ENCODE data around the gene SCGB1A1.

Gene SCGB1A1

GRCh38 chr11:62410972-62411371, 7.9 kb upstream of the SCGB1A1 start:
- no peak for DNase-seq (ENCODE audit: low read depth)
- H3K4me3 ChIP-seq (ENCODE audit: low read depth, low read length): no peak overlapping the region
- no peak for TF ChIP-seq MAX (IDR thresholded peaks at IDR 0.05; ENCODE audit: low read depth, low read length)
- TF ChIP-seq, protein P1, sequence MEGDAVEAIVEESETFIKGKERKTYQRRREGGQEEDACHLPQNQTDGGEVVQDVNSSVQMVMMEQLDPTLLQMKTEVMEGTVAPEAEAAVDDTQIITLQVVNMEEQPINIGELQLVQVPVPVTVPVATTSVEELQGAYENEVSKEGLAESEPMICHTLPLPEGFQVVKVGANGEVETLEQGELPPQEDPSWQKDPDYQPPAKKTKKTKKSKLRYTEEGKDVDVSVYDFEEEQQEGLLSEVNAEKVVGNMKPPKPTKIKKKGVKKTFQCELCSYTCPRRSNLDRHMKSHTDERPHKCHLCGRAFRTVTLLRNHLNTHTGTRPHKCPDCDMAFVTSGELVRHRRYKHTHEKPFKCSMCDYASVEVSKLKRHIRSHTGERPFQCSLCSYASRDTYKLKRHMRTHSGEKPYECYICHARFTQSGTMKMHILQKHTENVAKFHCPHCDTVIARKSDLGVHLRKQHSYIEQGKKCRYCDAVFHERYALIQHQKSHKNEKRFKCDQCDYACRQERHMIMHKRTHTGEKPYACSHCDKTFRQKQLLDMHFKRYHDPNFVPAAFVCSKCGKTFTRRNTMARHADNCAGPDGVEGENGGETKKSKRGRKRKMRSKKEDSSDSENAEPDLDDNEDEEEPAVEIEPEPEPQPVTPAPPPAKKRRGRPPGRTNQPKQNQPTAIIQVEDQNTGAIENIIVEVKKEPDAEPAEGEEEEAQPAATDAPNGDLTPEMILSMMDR (IDR thresholded peaks at IDR 0.05; ENCODE audit: low read depth, low read length): no peak
- no peak for TF ChIP-seq MYC (IDR thresholded peaks at IDR 0.05; ENCODE audit: low read depth, low read length)
- TF ChIP-seq POLR2A (IDR thresholded peaks at IDR 0.05; ENCODE audit: extremely low read depth, insufficient read length): no peak

- TF ChIP-seq, protein P1 (IDR thresholded peaks at IDR 0.05; ENCODE audit: low read depth, low read length): no peak
- TF ChIP-seq MAX (IDR thresholded peaks at IDR 0.05; ENCODE audit: low read depth, low read length) (no peak), POLR2A (IDR thresholded peaks at IDR 0.05; ENCODE audit: extremely low read depth, insufficient read length) (no peak), MYC (IDR thresholded peaks at IDR 0.05; ENCODE audit: low read depth, low read length) (no peak)
- no peak overlapping the region for H3K4me3 ChIP-seq (ENCODE audit: low read depth, low read length)
Measured at GRCh38 chr11:62411524-62411923, 7.3 kb upstream of the SCGB1A1 start.

GRCh38 chr11:62413060-62413696, 5.7 kb upstream of the SCGB1A1 start:
- no peak overlapping the region for H3K4me3 ChIP-seq (ENCODE audit: low read depth, low read length)
- TF ChIP-seq MYC (IDR thresholded peaks at IDR 0.05; ENCODE audit: low read depth, low read length): no peak
- TF ChIP-seq, protein P1 (IDR thresholded peaks at IDR 0.05; ENCODE audit: low read depth, low read length): no peak
- no peak for TF ChIP-seq POLR2A (IDR thresholded peaks at IDR 0.05; ENCODE audit: extremely low read depth, insufficient read length)
- no peak for TF ChIP-seq MAX (IDR thresholded peaks at IDR 0.05; ENCODE audit: low read depth, low read length)
- DNase-seq (ENCODE audit: low read depth): no peak

More at GRCh38 chr11:62411524-62411923, 7.3 kb upstream of the SCGB1A1 start:
- no peak for DNase-seq (ENCODE audit: low read depth)

GRCh38 chr11:62416596-62416995, 2.2 kb upstream of the SCGB1A1 start:
- H3K4me3 ChIP-seq (ENCODE audit: low read depth, low read length): no peak overlapping the region
- no peak for DNase-seq (ENCODE audit: low read depth)
- TF ChIP-seq POLR2A (IDR thresholded peaks at IDR 0.05; ENCODE audit: extremely low read depth, insufficient read length) (no peak), MYC (IDR thresholded peaks at IDR 0.05; ENCODE audit: low read depth, low read length) (no peak), MAX (IDR thresholded peaks at IDR 0.05; ENCODE audit: low read depth, low read length) (no peak)
- TF ChIP-seq, protein P1 (IDR thresholded peaks at IDR 0.05; ENCODE audit: low read depth, low read length): no peak

GRCh38 chr11:62418136-62418535, 697 bp upstream of the SCGB1A1 start:
- TF ChIP-seq, protein P1 (IDR thresholded peaks at IDR 0.05; ENCODE audit: low read depth, low read length): no peak
- TF ChIP-seq MAX (IDR thresholded peaks at IDR 0.05; ENCODE audit: low read depth, low read length) (no peak), MYC (IDR thresholded peaks at IDR 0.05; ENCODE audit: low read depth, low read length) (no peak), POLR2A (IDR thresholded peaks at IDR 0.05; ENCODE audit: extremely low read depth, insufficient read length) (no peak)
- H3K4me3 ChIP-seq (ENCODE audit: low read depth, low read length): no peak overlapping the region
- DNase-seq (ENCODE audit: low read depth): no peak
